RCC 7860 (cell line): ENCODE data around the gene HENMT1.
"Not testable (repeated sequence)": the region's sequence is repeated elsewhere in the genome, so short reads cannot be mapped to it uniquely, and the experiment has no call there.

Experiments used
- DNase-seq: peaks from one replicate; pipeline ENCODE4 v3.0.0-alpha.2; 2015; ENCODE audit warnings: low spot score
- FAIRE-seq: peaks from 2 replicates; lab custom pipeline; 2012; peaks lifted over from hg19 to GRCh38; lab: Jason Lieb, UNC

HENMT1 gene

DNA sequence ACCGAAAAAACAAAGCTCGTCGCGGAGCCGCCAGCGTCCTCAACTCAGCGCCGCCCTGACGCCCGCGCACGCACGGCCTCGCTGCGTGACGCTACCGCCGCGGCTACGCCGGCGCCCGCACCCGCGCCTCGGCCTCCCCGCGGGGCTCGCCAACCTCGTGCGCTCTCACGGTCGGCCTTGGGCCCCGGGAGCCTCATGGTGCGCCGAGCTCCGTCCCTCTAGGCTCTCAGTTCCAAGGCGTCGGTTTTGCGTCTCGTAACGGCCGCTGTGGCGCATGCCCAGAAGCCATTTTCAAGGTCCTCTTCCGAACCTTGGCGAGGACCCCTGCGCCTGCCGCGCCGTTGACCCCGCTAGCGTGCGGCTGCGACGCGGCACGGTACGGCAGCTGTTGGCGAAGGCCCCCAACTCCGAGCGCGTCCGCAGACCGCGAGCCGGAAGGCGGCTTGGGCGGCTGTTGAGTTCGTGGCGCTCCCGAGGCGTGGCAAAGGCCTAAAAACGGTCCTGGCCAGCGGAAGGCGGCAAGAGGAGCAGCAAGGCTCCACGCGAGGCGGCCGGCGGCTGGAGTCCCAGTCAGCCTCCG is at the start of gene HENMT1:
Gene HENMT1 (minus strand): TSS at position 64 of the 580 bp plus-strand sequence. CDS start 1,209 bp downstream, outside the sequence.
- FAIRE-seq (no peak), DNase-seq (no peak)

DNA sequence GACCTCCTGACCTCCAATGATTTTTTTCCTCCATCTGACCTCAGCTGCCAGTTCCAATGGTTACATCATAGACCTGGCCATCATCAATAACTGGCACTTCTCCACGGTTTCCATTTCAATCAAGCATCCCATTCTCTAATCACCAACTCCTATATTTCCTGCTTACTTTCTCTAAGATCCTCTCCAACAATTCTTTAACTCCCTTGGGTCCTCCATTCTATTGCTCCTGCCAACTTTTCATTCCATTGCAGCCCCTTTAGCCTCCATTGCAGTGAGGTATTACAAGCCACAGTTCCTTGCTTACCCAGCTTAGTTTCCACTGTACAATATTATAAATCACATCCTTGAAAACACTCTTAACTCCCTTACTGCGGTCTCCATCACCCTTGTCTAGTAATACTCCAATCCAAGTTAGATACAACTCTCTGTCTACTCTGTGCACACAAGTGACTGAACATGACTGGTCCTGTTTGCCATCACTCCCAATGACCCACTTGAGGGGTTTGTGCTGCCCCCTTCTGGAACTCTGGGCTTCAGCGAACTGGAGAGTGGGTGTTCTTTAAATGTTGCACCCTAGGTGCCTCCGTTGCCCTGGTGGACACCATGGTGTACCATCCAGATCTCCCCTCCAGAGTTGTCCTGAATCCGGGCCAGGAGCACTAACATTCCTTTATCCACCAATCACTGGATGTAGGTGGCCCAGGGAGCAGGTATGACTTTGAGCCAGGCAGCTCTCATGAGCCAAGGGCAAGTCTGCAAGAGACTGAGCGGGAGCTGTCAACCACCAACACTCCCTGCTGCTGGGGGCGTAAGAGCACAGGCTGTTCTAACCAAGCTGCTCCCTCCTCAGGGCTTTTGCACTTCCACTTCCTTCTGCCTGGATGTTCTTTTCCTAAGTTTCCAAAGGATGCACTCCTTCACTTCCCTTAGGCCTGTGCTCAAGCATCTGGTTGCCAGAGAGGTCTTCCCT is 48.1 kb upstream of the HENMT1 start:
- FAIRE-seq (no peak), DNase-seq (no peak)

DNA sequence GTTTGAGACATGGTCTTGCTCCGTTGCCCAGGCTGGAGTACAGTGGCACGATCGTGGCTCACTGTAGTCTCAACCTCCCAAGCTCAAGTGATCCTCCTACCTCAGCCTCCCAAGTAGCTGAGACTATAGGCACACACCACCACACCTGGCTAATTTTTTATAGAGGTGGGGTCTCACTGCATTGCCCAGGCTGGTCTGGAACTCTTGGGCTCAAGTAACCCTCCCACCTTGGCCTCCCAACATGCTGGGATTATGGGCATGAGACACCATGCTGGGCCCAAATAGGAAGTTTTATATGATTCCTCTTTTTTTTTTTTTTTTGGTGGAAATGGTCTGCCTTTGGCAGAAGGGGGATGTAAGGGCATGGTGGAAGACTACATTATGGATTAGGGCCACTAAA is 45.8 kb upstream of the HENMT1 start:
- FAIRE-seq (no peak), DNase-seq (no peak)

DNA sequence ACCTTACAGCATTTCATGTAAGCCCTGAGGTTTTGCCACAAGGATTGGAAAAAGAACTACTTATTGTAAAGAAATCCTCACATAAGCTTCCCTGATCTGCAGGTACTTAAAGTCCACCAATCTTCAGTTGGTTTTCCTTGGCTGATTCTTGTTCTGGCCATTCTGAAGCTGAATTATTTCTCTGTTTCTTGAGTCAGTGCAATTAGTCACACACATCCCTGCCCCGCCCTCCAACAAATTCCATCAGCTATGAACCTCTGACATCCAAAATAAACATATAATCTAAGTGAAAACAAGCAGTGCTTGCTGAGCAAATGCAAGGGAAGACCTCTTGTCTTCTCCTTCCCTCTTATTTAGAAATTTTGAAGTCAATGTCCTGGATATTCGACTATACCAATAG is 43.6 kb upstream of the HENMT1 start:
- DNase-seq (peak; percentile 36), FAIRE-seq (no peak)

DNA sequence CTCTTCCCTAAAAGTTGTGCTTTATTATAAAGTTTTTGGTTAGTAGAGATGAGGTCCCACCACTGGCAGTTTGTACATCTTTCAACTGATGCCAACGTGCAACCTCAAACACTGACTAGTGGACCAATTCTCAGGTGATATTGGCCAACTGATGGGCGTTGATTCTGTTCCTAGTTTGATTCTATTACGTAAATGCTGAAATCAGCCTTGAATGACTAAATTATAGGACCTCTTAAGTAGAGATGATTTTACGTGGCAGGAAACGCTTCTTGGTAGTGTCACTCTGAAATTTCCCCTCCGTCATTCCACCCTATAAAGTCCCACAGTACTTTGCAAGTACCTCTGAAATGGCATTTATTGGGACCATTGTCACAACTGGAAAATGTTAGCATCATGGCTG is 43.0 kb upstream of the HENMT1 start:
- DNase-seq (no peak), FAIRE-seq (no peak)

DNA sequence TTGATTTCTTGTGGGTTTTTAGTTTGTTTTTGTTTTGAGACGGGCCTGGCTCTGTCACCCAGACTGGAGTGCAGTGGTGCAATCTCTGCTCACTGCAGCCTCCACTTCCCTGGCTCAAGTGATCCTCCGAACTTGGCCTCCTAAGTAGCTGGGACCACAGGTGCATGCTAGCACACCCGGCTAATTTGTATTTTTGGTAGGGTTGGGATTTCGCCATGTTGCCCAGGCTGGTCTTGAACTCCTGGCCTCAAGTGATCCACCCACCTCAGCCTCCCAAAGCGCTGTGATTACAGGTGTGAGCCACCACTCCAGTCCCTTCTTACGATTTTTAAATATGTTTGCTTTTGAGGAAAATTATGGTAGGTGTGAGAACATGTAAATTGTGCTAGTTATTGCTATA is 41.2 kb upstream of the HENMT1 start:
- FAIRE-seq, DNase-seq: not testable (repeated sequence)

DNA sequence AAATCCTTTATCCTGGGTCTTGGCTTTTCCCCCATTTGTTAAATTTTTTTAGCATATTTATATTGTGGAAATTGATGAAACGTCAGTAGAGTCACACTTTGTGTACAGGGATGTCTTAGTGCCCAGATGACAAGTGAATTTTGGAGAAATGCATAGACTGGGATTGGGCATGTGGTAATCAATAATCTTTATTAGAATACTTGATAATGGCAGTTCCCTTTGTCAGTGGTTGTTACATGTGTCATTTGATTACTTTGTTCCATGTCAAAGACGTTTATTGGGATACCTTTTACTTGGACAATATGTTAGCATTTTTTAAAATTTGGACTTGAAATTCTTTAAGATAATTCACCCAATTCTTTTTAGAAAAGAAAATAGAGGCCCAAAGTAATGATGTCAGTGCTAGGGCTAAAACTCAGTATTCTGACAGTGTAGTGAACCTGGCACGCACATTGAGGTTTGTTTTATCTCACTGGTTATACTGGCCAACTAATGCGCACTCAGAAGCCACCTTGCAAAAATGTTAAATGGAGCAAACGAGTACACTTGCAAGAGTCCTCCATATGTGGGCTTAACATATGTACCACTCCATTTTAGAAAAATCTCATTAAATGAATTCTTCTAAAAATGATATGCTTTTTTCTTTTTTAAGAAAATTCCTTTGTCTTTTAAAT is 40.4 kb upstream of the HENMT1 start:
- FAIRE-seq, result no peak
- DNase-seq, result no peak

- DNase-seq, result no peak
- FAIRE-seq, result no peak
Observed at GRCh38 chr1:108699375-108700332, 38.8 kb upstream of the HENMT1 start.

DNA sequence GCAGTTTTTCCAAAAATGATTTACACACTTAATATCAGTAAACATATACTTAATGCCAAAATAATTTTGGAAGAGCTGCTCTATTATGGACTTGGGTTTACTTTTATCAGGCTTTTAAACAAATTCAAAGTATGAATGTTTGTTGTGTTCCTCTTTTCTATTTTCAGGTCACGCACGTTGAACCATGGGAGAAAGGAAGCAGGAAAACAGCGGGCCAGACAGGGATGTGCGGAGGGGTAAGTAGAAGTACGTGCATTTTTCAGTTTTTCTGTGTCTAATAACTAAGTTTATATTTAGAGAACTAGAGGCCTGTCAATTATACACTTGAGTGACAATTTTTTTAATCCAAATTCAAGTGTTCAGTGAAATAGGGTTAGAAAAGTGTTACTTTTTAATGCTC is 34.6 kb upstream of the HENMT1 start:
- FAIRE-seq (no peak), DNase-seq (no peak)

GRCh38 chr1:108692724-108693655 is 32.1 kb upstream of the HENMT1 start:
- peak; percentile 57 for DNase-seq
- no peak for FAIRE-seq

DNA sequence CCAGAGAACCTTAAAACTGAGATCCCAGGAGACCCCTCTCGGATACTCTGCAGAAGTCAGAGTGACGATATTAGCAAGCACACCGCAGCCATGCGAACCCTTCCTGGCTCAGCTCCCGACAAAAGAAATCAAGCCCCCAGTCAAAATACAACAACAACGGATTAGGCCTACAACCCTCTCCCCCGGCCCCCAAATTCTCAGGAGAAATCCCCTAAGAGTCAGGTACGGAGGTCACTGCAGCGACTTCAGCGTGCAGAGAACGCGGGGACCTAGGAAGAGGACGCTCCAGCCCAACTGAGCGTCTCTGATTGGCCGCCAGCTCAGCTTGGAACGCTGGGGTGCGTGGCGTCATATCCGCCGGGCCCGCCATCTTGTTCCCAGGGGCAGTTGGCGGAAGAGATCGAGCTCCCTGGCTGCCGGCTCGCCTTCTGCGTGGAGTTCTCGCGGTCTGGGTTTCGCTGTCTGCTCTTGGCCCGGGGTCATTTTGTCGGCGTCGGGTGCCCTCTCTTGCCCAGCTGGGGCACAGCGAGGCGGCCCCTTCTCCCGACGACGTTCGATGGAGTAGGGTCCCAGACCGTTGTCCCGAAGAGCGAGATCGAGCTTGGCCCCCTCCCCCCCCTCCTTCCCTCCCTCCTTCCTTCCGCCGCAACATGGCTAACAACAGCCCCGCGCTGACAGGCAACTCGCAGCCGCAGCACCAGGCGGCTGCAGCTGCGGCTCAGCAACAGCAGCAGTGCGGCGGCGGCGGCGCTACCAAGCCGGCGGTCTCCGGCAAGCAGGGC is 31.2 kb upstream of the HENMT1 start, which contains the start of gene PRPF38B:
Gene PRPF38B (plus strand): TSS at position 369 of the 782 bp plus-strand sequence. CDS start 282 bp downstream, at position 651.
- DNase-seq, result peak; percentile 77
- FAIRE-seq, result peak; percentile 71

GRCh38 chr1:108691128-108691941 is 30.4 kb upstream of the HENMT1 start:
- FAIRE-seq (no peak), DNase-seq (peak; percentile 23)

- DNase-seq, result no peak
- FAIRE-seq, result no peak
Observed at GRCh38 chr1:108686614-108687313, 25.9 kb upstream of the HENMT1 start.

DNA sequence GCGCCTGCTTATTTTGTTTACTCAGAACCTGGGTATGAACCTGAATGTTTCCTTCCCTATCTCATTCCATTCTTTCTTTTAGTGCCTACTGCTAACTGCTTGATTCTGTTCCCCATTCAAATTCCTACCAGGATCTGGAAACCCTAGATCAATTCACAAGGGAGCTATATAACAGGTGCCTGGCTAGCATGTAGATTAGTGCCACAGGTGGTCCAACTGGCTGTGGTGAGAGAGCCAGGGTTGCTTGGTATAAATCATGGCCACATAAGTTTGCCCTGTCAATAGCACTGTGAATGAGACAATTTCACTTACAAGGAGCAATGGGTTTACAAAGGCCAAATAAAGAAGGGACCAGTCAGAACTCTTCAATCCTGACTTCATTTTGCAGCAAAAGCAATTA is 24.6 kb upstream of the HENMT1 start:
- no peak for FAIRE-seq
- DNase-seq, result no peak

DNA sequence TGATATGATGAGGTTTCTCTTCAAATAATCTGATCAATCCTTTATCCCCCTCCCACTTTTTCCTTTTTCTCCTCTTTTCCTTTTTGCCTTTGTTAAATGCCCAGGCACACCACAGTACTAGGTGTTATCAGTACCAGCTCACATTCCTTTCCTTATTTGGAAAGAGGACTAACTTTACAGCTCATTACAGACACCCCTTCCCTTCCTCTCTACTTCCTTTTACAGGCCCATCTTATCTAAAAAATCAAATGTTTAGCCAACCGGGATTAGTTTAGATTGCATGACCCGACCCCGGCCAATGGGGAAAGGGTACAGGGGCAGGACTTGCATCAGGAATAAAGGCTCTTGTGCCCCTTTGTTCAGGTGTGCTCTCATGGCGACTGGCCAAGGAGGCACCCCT is 20.8 kb upstream of the HENMT1 start:
- DNase-seq, FAIRE-seq: not testable (repeated sequence)

DNA sequence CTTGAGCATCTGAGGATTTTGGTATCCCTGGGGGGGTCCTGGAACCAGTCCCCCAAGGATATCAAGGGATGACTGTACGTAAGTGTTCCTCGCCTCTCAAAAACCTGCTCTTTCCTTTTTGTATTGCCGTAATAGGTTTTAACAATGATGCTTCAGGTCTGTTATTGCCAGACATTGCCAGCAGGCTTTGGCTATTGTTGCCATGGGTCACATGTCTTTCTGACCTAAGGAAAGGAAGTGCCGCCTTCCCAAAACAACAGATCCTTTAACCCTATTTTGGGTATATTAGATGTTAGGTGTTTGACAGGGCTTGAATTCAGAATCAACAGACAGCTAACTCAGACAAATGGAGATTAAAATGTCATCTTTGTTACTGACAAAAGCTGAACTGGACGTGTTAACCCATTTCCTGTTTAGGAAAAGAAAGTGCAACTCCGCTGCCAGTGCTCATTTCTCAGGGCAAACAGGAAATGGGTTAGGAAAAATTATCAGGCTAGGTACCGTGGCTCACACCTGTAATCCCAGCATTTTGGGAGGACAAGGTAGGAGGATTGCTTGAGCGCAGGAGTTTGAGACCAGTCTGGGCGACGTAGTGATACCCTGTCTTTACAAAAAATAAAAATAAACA is 18.8 kb upstream of the HENMT1 start:
- DNase-seq (no peak), FAIRE-seq (no peak)

- FAIRE-seq (no peak), DNase-seq (no peak)
Observed at GRCh38 chr1:108678706-108679105, 17.8 kb upstream of the HENMT1 start.
